Neuronal stem cell (in vitro differentiated cells): Measurements from ENCODE around the gene S1PR3.

ENCODE experiments used
- DNase-seq: peaks from one replicate; pipeline ENCODE4 v3.0.0-alpha.2; 2013; ENCODE audit warnings: low spot score
- H2AFZ ChIP-seq: one replicate; pipeline ENCODE4 v1.6.1; 2013; ENCODE audit warnings: mild to moderate bottlenecking, low read length, inconsistent platforms
- H2AK5ac ChIP-seq: 2 replicates; pipeline ENCODE4 v1.6.1; 2013; ENCODE audit warnings: low read depth, mild to moderate bottlenecking, inconsistent platforms, low read length, moderate library complexity, mixed read lengths
- H2BK120ac ChIP-seq: 2 replicates; pipeline ENCODE4 v1.6.1; 2013; ENCODE audit warnings: low read depth, mild to moderate bottlenecking, inconsistent platforms, low read length, moderate library complexity, mixed read lengths
- H2BK12ac ChIP-seq: one replicate; pipeline ENCODE4 v1.6.1; 2013; ENCODE audit warnings: low read length, inconsistent platforms
- H2BK15ac ChIP-seq: 2 replicates; pipeline ENCODE4 v1.6.1; 2013; ENCODE audit warnings: mild to moderate bottlenecking, low read length, inconsistent platforms, mixed read lengths
- H2BK5ac ChIP-seq: one replicate; pipeline ENCODE4 v1.6.1; 2013; ENCODE audit warnings: inconsistent platforms, mild to moderate bottlenecking, low read length, moderate library complexity
- H3K14ac ChIP-seq: one replicate; pipeline ENCODE4 v1.6.1; 2013; ENCODE audit warnings: low read length, inconsistent platforms
- H3K18ac ChIP-seq: 2 replicates; pipeline ENCODE4 v1.6.1; 2013; ENCODE audit warnings: low read length, inconsistent platforms
- H3K23ac ChIP-seq: 2 replicates; pipeline ENCODE4 v1.6.1; 2013; ENCODE audit warnings: low read depth, mild to moderate bottlenecking, mixed read lengths, low read length, inconsistent platforms; ENCODE audit not compliant: poor library complexity
- H3K27ac ChIP-seq: replicated peaks from 3 replicates; pipeline ENCODE4 v1.5.1; 2013; ENCODE audit warnings: low read length, inconsistent platforms
- H3K27me3 ChIP-seq, 3 experiments: 2 replicates each; pipeline ENCODE4 v1.6.1; 2013; ENCODE audit warnings: low read length in 3 of 3, mild to moderate bottlenecking in 2 of 3, inconsistent platforms in 1 of 3, low read depth in 1 of 3, mixed read lengths in 1 of 3, moderate library complexity in 1 of 3; ENCODE audit not compliant: control insufficient read depth in 3 of 3, insufficient read depth in 3 of 3
- H3K36me3 ChIP-seq, 2 donors: replicated peaks in 1 of 2; 2 replicates each; pipeline ENCODE4 v1.6.1; 2013; ENCODE audit warnings: low read length in 2 of 2; ENCODE audit not compliant: control insufficient read depth in 2 of 2, insufficient read depth in 2 of 2
- H3K4ac ChIP-seq: 2 replicates; pipeline ENCODE4 v1.6.1; 2013; ENCODE audit warnings: inconsistent platforms, mild to moderate bottlenecking, low read length, moderate library complexity
- H3K4me1 ChIP-seq, 2 donors: 1 replicate in 1 of 2; 2 replicates in 1 of 2; pipeline ENCODE4 v1.6.1; 2013; ENCODE audit warnings: low read length in 2 of 2, low read depth in 1 of 2; ENCODE audit not compliant: control insufficient read depth in 2 of 2, insufficient read depth in 1 of 2
- H3K4me2 ChIP-seq: one replicate; pipeline ENCODE4 v1.6.1; 2013; ENCODE audit warnings: mild to moderate bottlenecking, low read length, inconsistent platforms; ENCODE audit not compliant: insufficient read depth, poor library complexity, severe bottlenecking
- H3K4me3 ChIP-seq, 2 donors: 2 replicates each; pipeline ENCODE4 v1.5.1; 2013; ENCODE audit warnings: low read length in 2 of 2, mild to moderate bottlenecking in 2 of 2, inconsistent platforms in 1 of 2, moderate library complexity in 1 of 2
- H3K79me1 ChIP-seq: one replicate; pipeline ENCODE4 v1.6.1; 2013; ENCODE audit warnings: low read depth, mild to moderate bottlenecking, inconsistent platforms, low read length, moderate library complexity
- H3K9ac ChIP-seq: one replicate; pipeline ENCODE4 v1.6.1; 2013; ENCODE audit warnings: mild to moderate bottlenecking, low read depth, low read length, inconsistent platforms; ENCODE audit not compliant: poor library complexity
- H3K9me3 ChIP-seq, 2 donors: replicated peaks in 1 of 2; 2 replicates each; pipeline versions ENCODE3 to v1.6.1; 2013; ENCODE audit warnings: low read length in 2 of 2, mild to moderate bottlenecking in 2 of 2, inconsistent platforms in 1 of 2, low read depth in 1 of 2, mixed read lengths in 1 of 2, moderate library complexity in 1 of 2; ENCODE audit not compliant: control insufficient read depth in 2 of 2, insufficient read depth in 1 of 2
- H4K8ac ChIP-seq: one replicate; pipeline ENCODE4 v1.6.1; 2013; ENCODE audit warnings: low read depth, mild to moderate bottlenecking, inconsistent platforms, low read length, moderate library complexity
- H4K91ac ChIP-seq: one replicate; pipeline ENCODE4 v1.6.1; 2013; ENCODE audit warnings: low read length, low read depth, mild to moderate bottlenecking, inconsistent platforms; ENCODE audit not compliant: poor library complexity
- WGBS, 2 donors: extraction: QIAGEN DNeasy Blood & Tissue Kit; methylation state at CpG; one replicate each; pipeline ENCODE4 v1.1.7; 2013; ENCODE audit warnings: missing lambda C conversion rate in 2 of 2, mixed read lengths in 1 of 2; ENCODE audit not compliant: insufficient read length in 2 of 2, insufficient replicate concordance in 1 of 2; ENCODE audit errors: extremely low coverage in 2 of 2; 5-methylcytosine and 5-hydroxymethylcytosine counted together

Gene S1PR3

GRCh38 chr9:89008744-89009545 is 17.7 kb downstream of the S1PR3 start:
- no peak overlapping the region for H3K4me2 ChIP-seq
- H3K14ac ChIP-seq: no peak overlapping the region
- no peak overlapping the region for H2AFZ ChIP-seq
- peaks cover 0 to 4% of the 10 kb centered on the region in 2 donors for H3K4me1 ChIP-seq
- H3K9ac ChIP-seq: no peak overlapping the region
- no peak overlapping the region for H3K27ac ChIP-seq
- H3K23ac ChIP-seq: no peak overlapping the region
- H3K27me3 ChIP-seq: no peaks in the 10 kb centered on the region
- no peaks in the 10 kb centered on the region for H3K79me1 ChIP-seq
- no peak overlapping the region for H2BK120ac ChIP-seq
- H4K8ac ChIP-seq: no peak overlapping the region
- no peak overlapping the region for H2BK12ac ChIP-seq
- no peak overlapping the region for H2BK15ac ChIP-seq
- DNase-seq: no peak
- no peak overlapping the region for H3K4ac ChIP-seq
- H4K91ac ChIP-seq: no peak overlapping the region
- no peaks in the 10 kb centered on the region for H3K9me3 ChIP-seq
- no peak overlapping the region for H3K18ac ChIP-seq
- H2BK5ac ChIP-seq: no peak overlapping the region
- no peak overlapping the region for H2AK5ac ChIP-seq
- no CpG with 5 or more reads among the region's 12 CpGs for WGBS, 2 donors
- no peak overlapping the region for H3K4me3 ChIP-seq
- peaks cover 8 to 99% of the 10 kb centered on the region in 2 donors for H3K36me3 ChIP-seq

GRCh38 chr9:89009546-89009840 is 18.2 kb downstream of the S1PR3 start:
- Histone ChIP-seq H4K91ac (no peak overlapping the region), H2BK15ac (no peak overlapping the region), H2BK12ac (no peak overlapping the region), H4K8ac (no peak overlapping the region), H3K79me1 (no peaks in the 10 kb centered on the region), H3K23ac (no peak overlapping the region), H2AK5ac (no peak overlapping the region), H3K18ac (no peak overlapping the region), H3K9me3 (no peaks in the 10 kb centered on the region), H3K4me3 (no peak overlapping the region), H3K14ac (no peak overlapping the region), H3K9ac (no peak overlapping the region), H3K27ac (no peak overlapping the region), H3K4me1 (peaks cover 0 to 4% of the 10 kb centered on the region in 2 donors), H3K36me3 (peaks cover 8 to 99% of the 10 kb centered on the region in 2 donors), H3K4me2 (no peak overlapping the region), H2BK120ac (no peak overlapping the region), H2BK5ac (no peak overlapping the region), H3K4ac (no peak overlapping the region), H2AFZ (no peak overlapping the region), H3K27me3 (no peaks in the 10 kb centered on the region)
- no CpG with 5 or more reads among the region's 9 CpGs for WGBS, 2 donors
- DNase-seq: no peak

- Histone ChIP-seq H3K36me3 (peaks cover 8 to 99% of the 10 kb centered on the region in 2 donors), H3K27ac (no peak overlapping the region), H3K4me3 (no peak overlapping the region), H4K8ac (no peak overlapping the region), H2BK15ac (no peak overlapping the region), H3K27me3 (no peaks in the 10 kb centered on the region), H3K4me2 (no peak overlapping the region), H2BK12ac (no peak overlapping the region), H3K79me1 (no peaks in the 10 kb centered on the region), H3K9ac (no peak overlapping the region), H2AFZ (no peak overlapping the region), H3K9me3 (no peaks in the 10 kb centered on the region), H3K4me1 (peaks cover 0 to 4% of the 10 kb centered on the region in 2 donors), H3K4ac (no peak overlapping the region), H2BK120ac (no peak overlapping the region), H3K14ac (no peak overlapping the region), H3K18ac (no peak overlapping the region), H2BK5ac (no peak overlapping the region), H3K23ac (no peak overlapping the region), H2AK5ac (no peak overlapping the region), H4K91ac (no peak overlapping the region)
- no peak for DNase-seq
- WGBS, 2 donors: no CpG with 5 or more reads among the region's 10 CpGs
Measured at GRCh38 chr9:89010056-89010455, 18.8 kb downstream of the S1PR3 start.

GRCh38 chr9:89010526-89011111 is 19.4 kb downstream of the S1PR3 start:
- H3K9ac ChIP-seq: no peak overlapping the region
- peak overlapping the region in 1 of 2 donors; percentile 28 for H3K4me3 ChIP-seq
- H3K4me1 ChIP-seq: peaks cover 0 to 1% of the 10 kb centered on the region in 2 donors
- H2BK120ac ChIP-seq: no peak overlapping the region
- H2BK12ac ChIP-seq: no peak overlapping the region
- no peak overlapping the region for H3K23ac ChIP-seq
- no peaks in the 10 kb centered on the region for H3K79me1 ChIP-seq
- H3K4ac ChIP-seq: no peak overlapping the region
- no peak overlapping the region for H2AFZ ChIP-seq
- H3K18ac ChIP-seq: peak overlapping the region; percentile 21
- H4K8ac ChIP-seq: no peak overlapping the region
- H3K36me3 ChIP-seq: peaks cover 6 to 99% of the 10 kb centered on the region in 2 donors
- peaks cover 0 to under 1% of the 10 kb centered on the region in 2 donors for H3K9me3 ChIP-seq
- no peak overlapping the region for H4K91ac ChIP-seq
- H3K4me2 ChIP-seq: no peak overlapping the region
- H2BK15ac ChIP-seq: no peak overlapping the region
- WGBS, 2 donors: no CpG with 5 or more reads among the region's 6 CpGs
- no peak for DNase-seq
- no peak overlapping the region for H2BK5ac ChIP-seq
- no peak overlapping the region for H2AK5ac ChIP-seq
- H3K27me3 ChIP-seq: no peaks in the 10 kb centered on the region
- no peak overlapping the region for H3K27ac ChIP-seq
- no peak overlapping the region for H3K14ac ChIP-seq
